Stomach (tissue), 9 donors: ENCODE measurements around the gene AGAP3. TPM values are rescaled to one million over a fixed set of nuclear protein-coding genes. Genes with fewer than 3 reads are reported as not detected.

Experiments used
- DNase-seq, 2 donors: peaks; one replicate each; pipeline versions ENCODE4 v3.0.0 to v3.0.0-alpha.2; 2013 to 2019
- H3K27ac ChIP-seq, 5 donors: fragments of 200-600 bp in 4 of 5; sonication (generic) in 4 of 5; one replicate each; pipeline ENCODE4 v1.5.1; 2013 to 2019; ENCODE audit warnings: mild to moderate bottlenecking in 1 of 5, moderate library complexity in 1 of 5
- H3K27me3 ChIP-seq, 3 donors: fragments of 200-600 bp; sonication (generic); one replicate each; pipeline ENCODE4 v1.5.1; 2017 to 2019; ENCODE audit warnings: mixed run types in 1 of 3
- H3K36me3 ChIP-seq, 4 donors: fragments of 200-600 bp; sonication (generic); 1 replicate in 3 of 4; 2 replicates in 1 of 4; pipeline ENCODE4 v1.5.1; 2016 to 2019
- H3K4me1 ChIP-seq, 4 donors: fragments of 200-600 bp; sonication (generic); one replicate each; pipeline ENCODE4 v1.5.1; 2016 to 2019
- H3K4me3 ChIP-seq, 4 donors: fragments of 200-600 bp; sonication (generic) in 3 of 4; one replicate each; pipeline ENCODE4 v1.5.1; 2016 to 2019; ENCODE audit warnings: mild to moderate bottlenecking in 1 of 4
- H3K9me3 ChIP-seq, 4 donors: fragments of 200-600 bp; sonication (generic); one replicate each; pipeline ENCODE4 v1.5.1; 2016 to 2019
- CTCF ChIP-seq, 7 experiments: fragments of 450-650 bp in 4 of 7; fragments of 200-600 bp in 3 of 7; sonication (generic) in 3 of 7; IDR thresholded peaks; one replicate each; pipeline ENCODE4 v1.5.1; 2016 to 2019; ENCODE audit warnings: antibody characterized with exemption in 7 of 7, control low read depth in 2 of 7, mild to moderate bottlenecking in 1 of 7
- EP300 ChIP-seq: sonication (generic); formaldehyde crosslinking; IDR thresholded peaks from one replicate; pipeline ENCODE4 v1.6.1; 2017; ENCODE audit warnings: antibody characterized with exemption
- POLR2A ChIP-seq, 4 donors: fragments of 450-650 bp; IDR thresholded peaks; one replicate each; pipeline ENCODE4 v1.6.1; 2016; ENCODE audit warnings: antibody characterized with exemption in 4 of 4, control low read depth in 2 of 4, mild to moderate bottlenecking in 1 of 4, moderate library complexity in 1 of 4
- POLR2AphosphoS5 ChIP-seq, 3 donors: sonication (generic); formaldehyde crosslinking; IDR thresholded peaks; one replicate each; pipeline ENCODE4 v1.6.1; 2016; ENCODE audit warnings: antibody characterized with exemption in 3 of 3
- WGBS, 5 donors: extraction: QIAGEN DNeasy Blood & Tissue Kit in 3 of 5; methylation state at CpG; one replicate each; pipeline versions ENCODE4 v1.1.5 to v1.1.7; 2013 to 2018; 5-methylcytosine and 5-hydroxymethylcytosine counted together
- intact Hi-C: fragments of 100-400 bp; cut with DNase I; formaldehyde crosslinking; loops from one replicate; pipeline ENCODE4 v1.15.1; 2023; ENCODE audit warnings: low total_unique reads
- polyA plus RNA-seq, 3 donors: library from polyadenylated mRNA; stranded (reverse); fragments of 200-250 nt; gene quantifications; one replicate each; pipeline ENCODE4 v1.2.3, GENCODE V29; 2013
- total RNA-seq, 5 donors: library from RNA; depleted of rRNA; stranded (reverse); fragments of >200 nt; gene quantifications; one replicate each; pipeline versions ENCODE4 v1.1.0 to v1.2.3, GENCODE V29; 2014 to 2016
- donor health status: healthy with polysubstance abuse.
- donor health status: Bipolar disorder and iron deficiency.
- donor health status: healthy.

Gene AGAP3
- total and polyA plus RNA-seq, 8 donors, result 32.5 to 342 (median 53.3) TPM

- H3K4me1 ChIP-seq, result peaks cover 42 to 53% (median 48%) of the 10 kb centered on the region in 4 donors
- H3K36me3 ChIP-seq, result peaks cover 4 to 24% (median 12%) of the 10 kb centered on the region in 4 donors
- H3K27ac ChIP-seq, result peak within 1 kb of the TSS; percentile 91 to 97 (median 96)
- intact Hi-C loops, result no loop called here
- H3K9me3 ChIP-seq, result no peaks in the 10 kb centered on the region
- peak within 1 kb of the TSS; percentile 69 to 94 (median 82) for H3K4me3 ChIP-seq
- no peaks in the 10 kb centered on the region for H3K27me3 ChIP-seq
- 0 to 1% (median 0%) methylated on average over 26 to 30 of the region's 30 CpGs for WGBS, 5 donors
- no peak for DNase-seq
- TF ChIP-seq POLR2A (IDR thresholded peaks at IDR 0.05), result no peak
- no peak for TF ChIP-seq POLR2AphosphoS5 (IDR thresholded peaks at IDR 0.05)
- TF ChIP-seq EP300, result no peak
- TF ChIP-seq CTCF (IDR thresholded peaks at IDR 0.05), result no peak
These were observed 28.7 kb upstream of the AGAP3 start, which contains the start of gene CDK5 for GRCh38 chr7:151057506-151057988. TSS of gene CDK5 (minus strand) at chr7:151057897. CDS start at chr7:151057848, 49 bp downstream.

GRCh38 chr7:151057989-151058780 lies 28.1 kb upstream of the AGAP3 start:
- 0 to 2% (median 1%) methylated on average over 21 to 46 of the region's 46 CpGs for WGBS, 5 donors
- H3K4me1 ChIP-seq, result peaks cover 48 to 60% (median 54%) of the 10 kb centered on the region in 4 donors

GRCh38 chr7:151058781-151059366 lies 27.4 kb upstream of the AGAP3 start:
- peak overlapping the region; percentile 69 to 94 (median 82) for H3K4me3 ChIP-seq
- H3K36me3 ChIP-seq, result peaks cover 3 to 18% (median 7%) of the 10 kb centered on the region in 4 donors
- H3K27me3 ChIP-seq, result no peaks in the 10 kb centered on the region
- DNase-seq, result no peak
- intact Hi-C loops, result no loop called here
- no peak for TF ChIP-seq EP300
- no peak for TF ChIP-seq CTCF (IDR thresholded peaks at IDR 0.05)
- no peak for TF ChIP-seq POLR2AphosphoS5 (IDR thresholded peaks at IDR 0.05)
- TF ChIP-seq POLR2A (IDR thresholded peaks at IDR 0.05), result no peak
- peak overlapping the region; percentile 91 to 97 (median 96) for H3K27ac ChIP-seq
- WGBS, 5 donors, result 3 to 6% (median 4%) methylated on average over 18 of the region's 18 CpGs
- H3K4me1 ChIP-seq, result peaks cover 55 to 66% (median 60%) of the 10 kb centered on the region in 4 donors
- H3K9me3 ChIP-seq, result no peaks in the 10 kb centered on the region

More at GRCh38 chr7:151057989-151058780, 28.1 kb upstream of the AGAP3 start:
- Histone ChIP-seq H3K9me3 (no peaks in the 10 kb centered on the region), H3K27me3 (no peaks in the 10 kb centered on the region), H3K36me3 (peaks cover 4 to 24% (median 10%) of the 10 kb centered on the region in 4 donors), H3K4me3 (peak overlapping the region; percentile 69 to 94 (median 82)), H3K27ac (peak overlapping the region; percentile 91 to 97 (median 96))
- intact Hi-C loops, result no loop called here
- peak; percentile 78 to 91 (median 86) for TF ChIP-seq POLR2AphosphoS5 (IDR thresholded peaks at IDR 0.05)
- peak in 1 of 7 experiments; percentile 15 for TF ChIP-seq CTCF (IDR thresholded peaks at IDR 0.05)
- TF ChIP-seq EP300, result no peak
- TF ChIP-seq POLR2A (IDR thresholded peaks at IDR 0.05), result peak in 1 of 4 donors; percentile 73
- DNase-seq, result peak; percentile 99 to 100
